Esophagus squamous epithelium (tissue), 4 donors: Measurements from ENCODE around the gene NUDT3.

ENCODE experiments used
- CTCF ChIP-seq, 6 experiments: fragments of 450-650 bp in 4 of 6; fragments of 200-600 bp in 2 of 6; sonication (generic) in 2 of 6; IDR thresholded peaks; one replicate each; pipeline ENCODE4 v1.5.1; 2016 to 2019; ENCODE audit warnings: antibody characterized with exemption in 6 of 6, mild to moderate bottlenecking in 4 of 6, moderate library complexity in 4 of 6
- POLR2A ChIP-seq, 4 donors: fragments of 450-650 bp; IDR thresholded peaks; one replicate each; pipeline ENCODE4 v1.6.1; 2017; ENCODE audit warnings: antibody characterized with exemption in 4 of 4, mild to moderate bottlenecking in 4 of 4, moderate library complexity in 3 of 4

DNA sequence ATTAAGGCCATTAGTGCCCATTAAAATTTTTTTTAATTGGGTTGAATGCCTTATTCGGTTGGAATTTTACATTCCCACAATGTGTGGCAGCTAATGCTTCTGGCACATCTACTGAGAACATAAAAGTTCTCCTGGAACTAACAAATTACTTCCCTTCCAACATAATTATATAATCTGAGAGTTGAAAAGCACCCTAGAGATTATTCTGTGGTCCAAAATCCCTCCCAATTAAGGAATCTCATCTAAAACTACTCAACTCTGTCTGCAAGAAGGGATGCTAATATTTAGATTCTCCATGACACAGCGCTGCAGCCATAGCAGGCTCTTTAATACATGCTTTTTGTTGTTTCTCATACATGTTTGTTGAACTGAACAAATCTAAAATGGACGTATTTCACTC is 4.0 kb downstream of the NUDT3 start:
- no peak for TF ChIP-seq POLR2A (IDR thresholded peaks at IDR 0.05)
- no peak for TF ChIP-seq CTCF (IDR thresholded peaks at IDR 0.05)
